Measurements from ENCODE around the gene DTX4.
"Not testable (repeated sequence)": the region's sequence is repeated elsewhere in the genome, so short reads cannot be mapped to it uniquely, and the experiment has no call there.

Gene DTX4

GRCh38 chr11:59171508-59172322 lies at the start of gene DTX4:
DTX4 (plus strand) TSS chr11:59172132; CDS start chr11:59172596, 464 bp downstream.
- ChIA-PET CTCF (interaction anchor here (0.6 to 1.9 kb wide), 14 partner anchors 14 to 1642 kb away, joined by 3 to 13 read pairs (median 4); no protein-coding TSS in a partner anchor), POLR2A (no interaction called here)
- TF ChIP-seq L3MBTL2 (conservative IDR thresholded peaks at IDR 0.05), result peak; percentile 65
- TF ChIP-seq FOXM1 (IDR thresholded peaks at IDR 0.05; ENCODE audit: borderline replicate concordance), result no peak
- TF ChIP-seq ARNT (IDR thresholded peaks at IDR 0.05), result no peak
- TF ChIP-seq PKNOX1 (IDR thresholded peaks at IDR 0.05), result peak; percentile 97
- TF ChIP-seq BHLHE40 (IDR thresholded peaks at IDR 0.05; ENCODE audit: borderline replicate concordance), result no peak
- DNase-seq (ENCODE audit: extremely low spot score), result peak; percentile 85

- peak; percentile 82 for DNase-seq (ENCODE audit: extremely low spot score)
- ChIA-PET POLR2A (no interaction called here), CTCF (interaction anchor here (0.6 to 1.2 kb wide), 10 partner anchors 8 to 506 kb away, joined by 3 to 10 read pairs (median 3); partner anchors contain the start of gene DTX4)
- TF ChIP-seq CTBP1 (IDR thresholded peaks at IDR 0.05; ENCODE audit: borderline replicate concordance), result no peak
- no peak for TF ChIP-seq ARNT (IDR thresholded peaks at IDR 0.05)
- TF ChIP-seq SUZ12 (IDR thresholded peaks at IDR 0.05), result no peak
- TF ChIP-seq TARDBP (IDR thresholded peaks at IDR 0.05), result no peak
These were observed 36.1 kb upstream of the DTX4 start for GRCh38 chr11:59135648-59136461.

GRCh38 chr11:59136551-59136950 lies 35.4 kb upstream of the DTX4 start:
- DNase-seq (ENCODE audit: extremely low spot score); POLR2A ChIA-PET: not testable (repeated sequence)
- CTCF ChIA-PET, result interaction anchor here (0.6 to 1.2 kb wide), 6 partner anchors 9 to 499 kb away, joined by 3 to 10 read pairs (median 3); no protein-coding TSS in a partner anchor

GRCh38 chr11:59137190-59137589 lies 34.7 kb upstream of the DTX4 start:
- ChIA-PET CTCF (no interaction called here), POLR2A (no interaction called here)
- no peak for DNase-seq (ENCODE audit: extremely low spot score)
- TF ChIP-seq HDGF (IDR thresholded peaks at IDR 0.05; ENCODE audit: borderline replicate concordance), result no peak
- no peak for TF ChIP-seq FOXM1 (IDR thresholded peaks at IDR 0.05; ENCODE audit: borderline replicate concordance)
- TF ChIP-seq FOXA1 (IDR thresholded peaks at IDR 0.05), result no peak
- no peak for TF ChIP-seq PKNOX1 (IDR thresholded peaks at IDR 0.05)
- TF ChIP-seq FOXK2 (IDR thresholded peaks at IDR 0.05), result no peak
- no peak for TF ChIP-seq NFRKB (IDR thresholded peaks at IDR 0.05)
- TF ChIP-seq CTBP1 (IDR thresholded peaks at IDR 0.05; ENCODE audit: borderline replicate concordance), result no peak
- TF ChIP-seq ARNT (IDR thresholded peaks at IDR 0.05), result no peak
- TF ChIP-seq LEF1 (IDR thresholded peaks at IDR 0.05; ENCODE audit: borderline replicate concordance), result no peak
- no peak for TF ChIP-seq SUZ12 (IDR thresholded peaks at IDR 0.05)
- no peak for TF ChIP-seq ELF4 (IDR thresholded peaks at IDR 0.05)
- TF ChIP-seq SP1 (IDR thresholded peaks at IDR 0.05), result no peak
- no peak for TF ChIP-seq ZNF384 (IDR thresholded peaks at IDR 0.05)
- TF ChIP-seq L3MBTL2 (conservative IDR thresholded peaks at IDR 0.05), result no peak
- no peak for TF ChIP-seq TARDBP (IDR thresholded peaks at IDR 0.05)
- no peak for TF ChIP-seq BHLHE40 (IDR thresholded peaks at IDR 0.05; ENCODE audit: borderline replicate concordance)

GRCh38 chr11:59138643-59139042 lies 33.3 kb upstream of the DTX4 start:
- ChIA-PET POLR2A (no interaction called here), CTCF (no interaction called here)
- DNase-seq (ENCODE audit: extremely low spot score), result no peak
- TF ChIP-seq FOXA1 (IDR thresholded peaks at IDR 0.05), result no peak
- TF ChIP-seq HDGF (IDR thresholded peaks at IDR 0.05; ENCODE audit: borderline replicate concordance), result no peak
- no peak for TF ChIP-seq NFRKB (IDR thresholded peaks at IDR 0.05)

GRCh38 chr11:59141191-59141590 lies 30.7 kb upstream of the DTX4 start:
- CTCF ChIA-PET, result no interaction called here

GRCh38 chr11:59141673-59142460 lies 30.1 kb upstream of the DTX4 start:
- CTCF ChIA-PET, result interaction anchor here (0.5 to 1.6 kb wide), 3 partner anchors 16 to 820 kb away, joined by 3 to 7 read pairs (median 5); no protein-coding TSS in a partner anchor
- no peak for DNase-seq (ENCODE audit: extremely low spot score)
- POLR2A ChIA-PET, result interaction anchor here (0.9 to 1.4 kb wide), 2 partner anchors 16 to 564 kb away, joined by 3 read pairs; no protein-coding TSS in a partner anchor
- TF ChIP-seq CTBP1 (IDR thresholded peaks at IDR 0.05; ENCODE audit: borderline replicate concordance) (no peak), ZNF384 (IDR thresholded peaks at IDR 0.05) (no peak), SUZ12 (IDR thresholded peaks at IDR 0.05) (no peak)

More at GRCh38 chr11:59141191-59141590, 30.7 kb upstream of the DTX4 start:
- no peak for DNase-seq (ENCODE audit: extremely low spot score)
- POLR2A ChIA-PET, result no interaction called here
- no peak for TF ChIP-seq SP1 (IDR thresholded peaks at IDR 0.05)
